ENCODE results near the gene GNAI1. TPM values are rescaled to one million over a fixed set of nuclear protein-coding genes. Genes with fewer than 3 reads are reported as not detected.
A peak's percentile ranks its signal among the peaks of the same experiment; 100 is the strongest.

GNAI1 gene
- total and polyA plus RNA-seq, 4 donors: 8.9 to 38.7 (median 20.9) TPM

- Histone ChIP-seq H3K4me1 (ENCODE audit: control insufficient read depth in 4 of 4, insufficient read depth in 4 of 4, low read length in 3 of 4) (peaks cover 6 to 24% (median 14%) of the 10 kb centered on the region in 4 donors), H3K36me3 (ENCODE audit: control insufficient read depth in 4 of 4, insufficient read depth in 3 of 4, low read depth in 1 of 4, low read length in 3 of 4) (no peaks in the 10 kb centered on the region), H3K4me3 (ENCODE audit: low read depth in 1 of 3, low read length in 3 of 3) (no peak overlapping the region), H3K27me3 (ENCODE audit: control insufficient read depth in 4 of 4, insufficient read depth in 4 of 4, low read length in 3 of 4) (no peaks in the 10 kb centered on the region), H3K9ac (ENCODE audit: low read depth in 1 of 2, low read length in 2 of 2) (no peak overlapping the region), H3K27ac (ENCODE audit: low read depth in 1 of 2, low read length in 2 of 2) (peak overlapping the region in 1 of 2 donors; percentile 40), H3K9me3 (ENCODE audit: control insufficient read depth in 4 of 4, low read length in 3 of 4) (no peaks in the 10 kb centered on the region)
- WGBS: 74% methylated on average over 8 of the region's 8 CpGs
- TF ChIP-seq RAD21 (IDR thresholded peaks at IDR 0.05): peak; percentile 68 to 70
- TF ChIP-seq HNF4G (IDR thresholded peaks at IDR 0.05): no peak
- no peak for DNase-seq (ENCODE audit: low spot score)
These were observed 1.1 kb upstream of the GNAI1 start for GRCh38 chr7:80133361-80134114.

DNA sequence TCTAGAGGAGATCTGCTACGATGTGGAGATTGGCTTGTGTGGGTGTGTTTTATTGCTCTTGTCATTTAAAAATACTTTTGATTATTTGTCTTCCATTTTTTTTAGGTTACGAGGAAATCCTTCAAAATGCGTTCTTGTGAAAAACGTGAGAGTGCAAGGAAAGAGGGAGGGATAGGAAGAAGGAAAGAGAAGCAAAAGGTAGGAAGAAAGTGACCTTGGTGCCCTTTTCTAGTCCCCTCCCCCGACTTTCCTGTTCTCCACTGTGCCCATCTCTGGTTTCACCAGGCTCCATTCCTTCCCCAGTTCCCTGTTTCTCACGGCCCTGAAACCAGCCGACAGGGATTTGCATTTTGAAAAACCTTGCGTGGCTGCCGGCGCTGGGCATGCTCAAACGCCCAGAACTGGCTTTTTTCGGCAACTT lies 506 bp upstream of the GNAI1 start:
- Histone ChIP-seq H3K36me3 (ENCODE audit: control insufficient read depth in 4 of 4, insufficient read depth in 3 of 4, low read depth in 1 of 4, low read length in 3 of 4) (no peaks in the 10 kb centered on the region), H3K27ac (ENCODE audit: low read depth in 1 of 2, low read length in 2 of 2) (peak overlapping the region; percentile 91 to 94), H3K9me3 (ENCODE audit: control insufficient read depth in 4 of 4, low read length in 3 of 4) (no peaks in the 10 kb centered on the region), H3K4me1 (ENCODE audit: control insufficient read depth in 4 of 4, insufficient read depth in 4 of 4, low read length in 3 of 4) (peaks cover 6 to 29% (median 20%) of the 10 kb centered on the region in 4 donors), H3K9ac (ENCODE audit: low read depth in 1 of 2, low read length in 2 of 2) (peak overlapping the region; percentile 36 to 75), H3K27me3 (ENCODE audit: control insufficient read depth in 4 of 4, insufficient read depth in 4 of 4, low read length in 3 of 4) (no peaks in the 10 kb centered on the region), H3K4me3 (ENCODE audit: low read depth in 1 of 3, low read length in 3 of 3) (peak overlapping the region; percentile 44 to 93 (median 64))
- 15% methylated on average over 12 of the region's 12 CpGs for WGBS
- no peak for TF ChIP-seq FOXA2 (IDR thresholded peaks at IDR 0.05)
- peak; percentile 27 for TF ChIP-seq NR2F2 (IDR thresholded peaks at IDR 0.05)
- TF ChIP-seq, protein P1, sequence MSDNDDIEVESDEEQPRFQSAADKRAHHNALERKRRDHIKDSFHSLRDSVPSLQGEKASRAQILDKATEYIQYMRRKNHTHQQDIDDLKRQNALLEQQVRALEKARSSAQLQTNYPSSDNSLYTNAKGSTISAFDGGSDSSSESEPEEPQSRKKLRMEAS (IDR thresholded peaks at IDR 0.05): peak; percentile 9
- no peak for TF ChIP-seq EGR1 (IDR thresholded peaks at IDR 0.05; ENCODE audit: low read depth in 2 of 2)
- TF ChIP-seq, protein P2, sequence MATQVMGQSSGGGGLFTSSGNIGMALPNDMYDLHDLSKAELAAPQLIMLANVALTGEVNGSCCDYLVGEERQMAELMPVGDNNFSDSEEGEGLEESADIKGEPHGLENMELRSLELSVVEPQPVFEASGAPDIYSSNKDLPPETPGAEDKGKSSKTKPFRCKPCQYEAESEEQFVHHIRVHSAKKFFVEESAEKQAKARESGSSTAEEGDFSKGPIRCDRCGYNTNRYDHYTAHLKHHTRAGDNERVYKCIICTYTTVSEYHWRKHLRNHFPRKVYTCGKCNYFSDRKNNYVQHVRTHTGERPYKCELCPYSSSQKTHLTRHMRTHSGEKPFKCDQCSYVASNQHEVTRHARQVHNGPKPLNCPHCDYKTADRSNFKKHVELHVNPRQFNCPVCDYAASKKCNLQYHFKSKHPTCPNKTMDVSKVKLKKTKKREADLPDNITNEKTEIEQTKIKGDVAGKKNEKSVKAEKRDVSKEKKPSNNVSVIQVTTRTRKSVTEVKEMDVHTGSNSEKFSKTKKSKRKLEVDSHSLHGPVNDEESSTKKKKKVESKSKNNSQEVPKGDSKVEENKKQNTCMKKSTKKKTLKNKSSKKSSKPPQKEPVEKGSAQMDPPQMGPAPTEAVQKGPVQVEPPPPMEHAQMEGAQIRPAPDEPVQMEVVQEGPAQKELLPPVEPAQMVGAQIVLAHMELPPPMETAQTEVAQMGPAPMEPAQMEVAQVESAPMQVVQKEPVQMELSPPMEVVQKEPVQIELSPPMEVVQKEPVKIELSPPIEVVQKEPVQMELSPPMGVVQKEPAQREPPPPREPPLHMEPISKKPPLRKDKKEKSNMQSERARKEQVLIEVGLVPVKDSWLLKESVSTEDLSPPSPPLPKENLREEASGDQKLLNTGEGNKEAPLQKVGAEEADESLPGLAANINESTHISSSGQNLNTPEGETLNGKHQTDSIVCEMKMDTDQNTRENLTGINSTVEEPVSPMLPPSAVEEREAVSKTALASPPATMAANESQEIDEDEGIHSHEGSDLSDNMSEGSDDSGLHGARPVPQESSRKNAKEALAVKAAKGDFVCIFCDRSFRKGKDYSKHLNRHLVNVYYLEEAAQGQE (IDR thresholded peaks at IDR 0.05): no peak
- TF ChIP-seq TAF1 (conservative IDR thresholded peaks at IDR 0.05): peak; percentile 45
- TF ChIP-seq SP1 (IDR thresholded peaks at IDR 0.05): peak; percentile 55
- peak; percentile 71 for TF ChIP-seq YY1 (IDR thresholded peaks at IDR 0.05)
- DNase-seq (ENCODE audit: low spot score): no peak

DNA sequence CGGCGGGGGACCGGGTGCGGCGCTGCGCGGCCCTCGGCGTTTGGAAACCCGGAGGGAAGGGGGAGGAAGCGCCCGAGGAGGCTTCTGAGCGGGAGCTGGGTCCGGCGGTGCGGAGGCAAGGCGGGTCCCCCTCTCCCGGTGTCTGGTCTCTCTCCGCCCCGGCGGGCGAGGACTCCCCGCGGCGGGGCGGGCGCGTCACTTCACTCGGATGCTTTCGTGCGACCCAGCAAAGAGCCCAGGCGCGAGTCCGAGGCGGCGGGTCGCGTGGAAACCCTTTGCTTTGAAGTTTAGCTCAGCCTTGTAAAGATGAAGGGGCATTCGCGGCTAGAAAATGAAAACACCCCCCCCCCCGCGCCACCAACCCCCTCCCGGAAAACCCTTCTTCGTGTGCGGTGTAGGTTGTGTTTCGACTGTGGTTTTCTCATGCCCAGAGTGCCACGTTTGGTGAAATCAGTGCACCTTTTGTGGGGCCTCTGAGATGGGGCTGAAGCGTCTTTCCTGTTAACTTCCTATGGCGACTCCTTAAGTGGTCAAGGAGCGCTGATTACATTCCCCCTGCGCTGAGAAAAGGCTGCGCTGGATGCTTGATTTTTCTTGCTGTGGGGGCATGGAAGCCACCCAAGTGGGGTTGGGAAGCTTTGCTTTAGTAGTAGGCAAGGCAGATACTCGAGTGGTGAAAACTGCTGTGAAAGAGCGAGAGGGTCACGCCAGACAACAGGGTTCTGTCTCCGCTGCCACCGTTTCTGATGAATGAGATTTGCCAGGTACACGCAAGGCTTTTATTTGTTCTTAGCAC lies 876 bp downstream of the GNAI1 start:
- H3K9me3 ChIP-seq (ENCODE audit: control insufficient read depth in 4 of 4, low read length in 3 of 4): no peaks in the 10 kb centered on the region
- no peaks in the 10 kb centered on the region for H3K36me3 ChIP-seq (ENCODE audit: control insufficient read depth in 4 of 4, insufficient read depth in 3 of 4, low read depth in 1 of 4, low read length in 3 of 4)
- peak overlapping the region; percentile 93 to 96 (median 93) for H3K4me3 ChIP-seq (ENCODE audit: low read depth in 1 of 3, low read length in 3 of 3)
- H3K27me3 ChIP-seq (ENCODE audit: control insufficient read depth in 4 of 4, insufficient read depth in 4 of 4, low read length in 3 of 4): no peaks in the 10 kb centered on the region
- peaks cover 6 to 36% (median 25%) of the 10 kb centered on the region in 4 donors for H3K4me1 ChIP-seq (ENCODE audit: control insufficient read depth in 4 of 4, insufficient read depth in 4 of 4, low read length in 3 of 4)
- peak overlapping the region; percentile 91 to 94 for H3K27ac ChIP-seq (ENCODE audit: low read depth in 1 of 2, low read length in 2 of 2)
- TF ChIP-seq HNF4G (IDR thresholded peaks at IDR 0.05) (no peak), RXRA (IDR thresholded peaks at IDR 0.05) (no peak), FOXA2 (IDR thresholded peaks at IDR 0.05) (no peak), GABPA (IDR thresholded peaks at IDR 0.05 in 1 of 2, conservative IDR thresholded peaks at IDR 0.05 in 1 of 2) (no peak), SP1 (IDR thresholded peaks at IDR 0.05) (no peak), TAF1 (conservative IDR thresholded peaks at IDR 0.05) (peak; percentile 42), EGR1 (IDR thresholded peaks at IDR 0.05; ENCODE audit: low read depth in 2 of 2) (no peak), RAD21 (IDR thresholded peaks at IDR 0.05) (peak in 1 of 2 donors; percentile 29)
- TF ChIP-seq, protein P3, sequence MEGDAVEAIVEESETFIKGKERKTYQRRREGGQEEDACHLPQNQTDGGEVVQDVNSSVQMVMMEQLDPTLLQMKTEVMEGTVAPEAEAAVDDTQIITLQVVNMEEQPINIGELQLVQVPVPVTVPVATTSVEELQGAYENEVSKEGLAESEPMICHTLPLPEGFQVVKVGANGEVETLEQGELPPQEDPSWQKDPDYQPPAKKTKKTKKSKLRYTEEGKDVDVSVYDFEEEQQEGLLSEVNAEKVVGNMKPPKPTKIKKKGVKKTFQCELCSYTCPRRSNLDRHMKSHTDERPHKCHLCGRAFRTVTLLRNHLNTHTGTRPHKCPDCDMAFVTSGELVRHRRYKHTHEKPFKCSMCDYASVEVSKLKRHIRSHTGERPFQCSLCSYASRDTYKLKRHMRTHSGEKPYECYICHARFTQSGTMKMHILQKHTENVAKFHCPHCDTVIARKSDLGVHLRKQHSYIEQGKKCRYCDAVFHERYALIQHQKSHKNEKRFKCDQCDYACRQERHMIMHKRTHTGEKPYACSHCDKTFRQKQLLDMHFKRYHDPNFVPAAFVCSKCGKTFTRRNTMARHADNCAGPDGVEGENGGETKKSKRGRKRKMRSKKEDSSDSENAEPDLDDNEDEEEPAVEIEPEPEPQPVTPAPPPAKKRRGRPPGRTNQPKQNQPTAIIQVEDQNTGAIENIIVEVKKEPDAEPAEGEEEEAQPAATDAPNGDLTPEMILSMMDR (IDR thresholded peaks at IDR 0.05; ENCODE audit: low read depth, low read length, missing input control): no peak
- peak; percentile 67 for DNase-seq (ENCODE audit: low spot score)
- under 1% methylated on average over 58 of the region's 58 CpGs for WGBS
- H3K9ac ChIP-seq (ENCODE audit: low read depth in 1 of 2, low read length in 2 of 2): peak overlapping the region; percentile 79 to 86
